ENCODE results near the gene CYRIA.

- TF ChIP-seq CTCF (conservative IDR thresholded peaks at IDR 0.05; ENCODE audit: low read length) (no peak), EZH2phosphoT487 (IDR thresholded peaks at IDR 0.05; ENCODE audit: borderline replicate concordance) (no peak)
Measured at GRCh38 chr2:16622399-16622968, 43.1 kb downstream of the CYRIA start.

All from Loucy (cell line).